GM23338 (cell line): ENCODE data around the gene CTDP1. TPM values are rescaled to one million over a fixed set of nuclear protein-coding genes. Genes with fewer than 3 reads are reported as not detected.

Experiments
- ATAC-seq: fragments of 200-7000 bp; cut with Tn5 transposase; 3 replicates; pipeline ENCODE4 v1.9.1; 2020
- DNase-seq: peaks from one replicate; pipeline ENCODE4 v3.0.0-alpha.2; 2015; ENCODE audit warnings: low spot score
- H2AFZ ChIP-seq: fragments of 200-600 bp; sonication (generic); 2 replicates; pipeline ENCODE4 v1.8.0; 2016; ENCODE audit warnings: antibody characterized with exemption, mild to moderate bottlenecking, moderate library complexity
- H3F3A ChIP-seq: fragments of 200-600 bp; sonication (generic); replicated peaks from 2 replicates; pipeline ENCODE4 v1.8.0; 2017; ENCODE audit warnings: antibody characterized with exemption, mixed run types, low read depth
- H3K27ac ChIP-seq: fragments of 200-600 bp; sonication (generic); 2 replicates; pipeline ENCODE4 v1.6.1; 2016; ENCODE audit warnings: low read depth
- H3K27me3 ChIP-seq: fragments of 200-600 bp; sonication (generic); 2 replicates; pipeline ENCODE4 v1.8.0; 2016; ENCODE audit warnings: mild to moderate bottlenecking, mixed run types, moderate library complexity; ENCODE audit not compliant: insufficient read depth
- H3K36me3 ChIP-seq: fragments of 200-600 bp; sonication (generic); 2 replicates; pipeline ENCODE4 v1.8.0; 2016; ENCODE audit warnings: mild to moderate bottlenecking; ENCODE audit not compliant: insufficient read depth
- H3K4me1 ChIP-seq: fragments of 200-600 bp; sonication (generic); 2 replicates; pipeline ENCODE4 v1.8.0; 2016; ENCODE audit warnings: mild to moderate bottlenecking, moderate library complexity; ENCODE audit not compliant: insufficient read depth
- H3K4me2 ChIP-seq: fragments of 200-600 bp; sonication (generic); 2 replicates; pipeline ENCODE4 v1.7.1; 2017; ENCODE audit warnings: mixed run types
- H3K4me3 ChIP-seq: fragments of 200-600 bp; sonication (generic); 2 replicates; pipeline ENCODE4 v1.6.1; 2016; ENCODE audit warnings: mixed run types
- H3K79me2 ChIP-seq: fragments of 200-600 bp; sonication (generic); replicated peaks from 2 replicates; pipeline ENCODE4 v1.8.0; 2017; ENCODE audit warnings: mild to moderate bottlenecking; ENCODE audit not compliant: insufficient read depth
- H3K9me2 ChIP-seq: fragments of 200-600 bp; sonication (generic); 2 replicates; pipeline ENCODE4 v1.8.0; 2017; ENCODE audit not compliant: insufficient read depth
- H4K20me1 ChIP-seq: fragments of 200-600 bp; sonication (generic); replicated peaks from 2 replicates; pipeline ENCODE4 v1.8.0; 2017; ENCODE audit warnings: mild to moderate bottlenecking; ENCODE audit not compliant: insufficient read depth
- H3K27ac Mint-ChIP-seq: 2 replicates; pipeline ENCODE4 v1.8.0; 2020; ENCODE audit warnings: inconsistent platforms, mild to moderate bottlenecking, moderate library complexity, mixed read lengths
- H3K27me3 Mint-ChIP-seq: 3 replicates; pipeline ENCODE4 v1.8.0; 2022; ENCODE audit warnings: low read depth, mild to moderate bottlenecking, moderate library complexity, mixed read lengths, inconsistent platforms; ENCODE audit not compliant: insufficient read depth, poor library complexity
- H3K36me3 Mint-ChIP-seq: 3 replicates; pipeline ENCODE4 v1.8.0; 2021; ENCODE audit warnings: low read depth, mild to moderate bottlenecking, inconsistent platforms, moderate library complexity, mixed read lengths
- H3K4me1 Mint-ChIP-seq: 3 replicates; pipeline ENCODE4 v1.8.0; 2020; ENCODE audit warnings: mild to moderate bottlenecking, inconsistent platforms, mixed read lengths
- H3K4me3 Mint-ChIP-seq: 3 replicates; pipeline ENCODE4 v1.8.0; 2021; ENCODE audit warnings: moderate library complexity, mild to moderate bottlenecking, inconsistent platforms, mixed read lengths
- H3K9me3 Mint-ChIP-seq: 3 replicates; pipeline ENCODE4 v1.8.0; 2020; ENCODE audit warnings: moderate library complexity, mild to moderate bottlenecking, inconsistent platforms, mixed read lengths
- CREB1 ChIP-seq: fragments of 250-450 bp; sonication (Bioruptor Pico); IDR thresholded peaks from 2 replicates; pipeline ENCODE4 v1.5.0; 2020; ENCODE audit warnings: low read depth, mild to moderate bottlenecking, moderate library complexity
- CTCF ChIP-seq, 2 experiments: fragments of 200-600 bp in 1 of 2; sonication (generic) in 1 of 2; conservative IDR thresholded peaks; 2 replicates each; pipeline versions ENCODE4 v1.5.1 to v1.6.1; 2016 to 2017; ENCODE audit warnings: antibody characterized with exemption in 2 of 2, low read depth in 2 of 2, mild to moderate bottlenecking in 2 of 2, moderate library complexity in 1 of 2
- EZH2 ChIP-seq: fragments of 200-600 bp; sonication (generic); IDR thresholded peaks from one replicate; pipeline ENCODE4 v1.8.0; 2017; ENCODE audit warnings: antibody characterized with exemption, mild to moderate bottlenecking, low read depth; ENCODE audit not compliant: unreplicated experiment
- EZH2phosphoT487 ChIP-seq: fragments of 200-600 bp; sonication (generic); IDR thresholded peaks from one replicate; pipeline ENCODE4 v1.8.1; 2018; ENCODE audit warnings: antibody characterized with exemption; ENCODE audit not compliant: unreplicated experiment
- JUNB ChIP-seq: IDR thresholded peaks from one replicate; pipeline ENCODE4 v1.6.1; 2016; ENCODE audit warnings: antibody characterized with exemption; ENCODE audit not compliant: unreplicated experiment
- NANOG ChIP-seq: IDR thresholded peaks from 2 replicates; pipeline ENCODE4 v1.6.1; 2016; ENCODE audit warnings: antibody characterized with exemption, borderline replicate concordance
- POLR2AphosphoS5 ChIP-seq: IDR thresholded peaks from 2 replicates; pipeline ENCODE4 v1.6.1; 2016; ENCODE audit warnings: antibody characterized with exemption, low read depth
- REST ChIP-seq: IDR thresholded peaks from one replicate; pipeline ENCODE4 v1.6.1; 2018; ENCODE audit warnings: antibody characterized with exemption; ENCODE audit not compliant: unreplicated experiment
- STAT1 ChIP-seq: IDR thresholded peaks from one replicate; pipeline ENCODE4 v1.6.1; 2016; ENCODE audit warnings: antibody characterized with exemption; ENCODE audit not compliant: unreplicated experiment
- ZNF114 ChIP-seq: fragments of 250-450 bp; sonication (Bioruptor Pico); IDR thresholded peaks from 2 replicates; pipeline ENCODE4 v1.5.0; 2020; ENCODE audit warnings: mild to moderate bottlenecking, moderate library complexity
- ZNF331 ChIP-seq: fragments of 250-450 bp; sonication (Bioruptor Pico); IDR thresholded peaks from 2 replicates; pipeline ENCODE4 v1.5.0; 2020; ENCODE audit warnings: low read depth, mild to moderate bottlenecking, moderate library complexity
- polyA plus RNA-seq: library from polyadenylated mRNA; unstranded; fragments of >200 nt; fragmentation: Nextera tagmentation; extraction: Ambion mirVana; gene quantifications from 2 replicates; pipeline ENCODE4 v1.2.1, GENCODE V29; 2016
- total RNA-seq: library from RNA; depleted of rRNA; stranded (reverse); fragments of >200 nt; shearing (Covaris generic); gene quantifications from 2 replicates; pipeline ENCODE4 v1.2.3, GENCODE V29; 2014
- TF ChIP-seq, protein P1 (sequence below): fragments of 250-450 bp; sonication (Bioruptor Pico); IDR thresholded peaks from 2 replicates; pipeline ENCODE4 v1.5.0; 2020; ENCODE audit warnings: mild to moderate bottlenecking, moderate library complexity
- TF ChIP-seq, protein P2 (sequence below): IDR thresholded peaks from 2 replicates; pipeline ENCODE4 v1.6.1; 2016; ENCODE audit warnings: antibody characterized with exemption

CTDP1 gene
- total and polyA plus RNA-seq, 2 experiments from 2014 or later, result 9.4 to 51.6 TPM

- no peak for ATAC-seq
- H3K4me1 Mint-ChIP-seq, result no peaks in the 10 kb centered on the region
- H3K36me3 Mint-ChIP-seq, result no peaks in the 10 kb centered on the region; the same call in 2 of the 3 replicates
- TF ChIP-seq EZH2phosphoT487 (no peak), CREB1 (no peak), EZH2 (no peak), NANOG (no peak), STAT1 (no peak), POLR2AphosphoS5 (no peak), CTCF (conservative IDR thresholded peaks at IDR 0.05; ENCODE audit: low read depth in 2 of 2) (no peak), JUNB (no peak), REST (no peak), ZNF331 (no peak), ZNF114 (CRISPR knock-in tag) (no peak)
- TF ChIP-seq, protein P1, sequence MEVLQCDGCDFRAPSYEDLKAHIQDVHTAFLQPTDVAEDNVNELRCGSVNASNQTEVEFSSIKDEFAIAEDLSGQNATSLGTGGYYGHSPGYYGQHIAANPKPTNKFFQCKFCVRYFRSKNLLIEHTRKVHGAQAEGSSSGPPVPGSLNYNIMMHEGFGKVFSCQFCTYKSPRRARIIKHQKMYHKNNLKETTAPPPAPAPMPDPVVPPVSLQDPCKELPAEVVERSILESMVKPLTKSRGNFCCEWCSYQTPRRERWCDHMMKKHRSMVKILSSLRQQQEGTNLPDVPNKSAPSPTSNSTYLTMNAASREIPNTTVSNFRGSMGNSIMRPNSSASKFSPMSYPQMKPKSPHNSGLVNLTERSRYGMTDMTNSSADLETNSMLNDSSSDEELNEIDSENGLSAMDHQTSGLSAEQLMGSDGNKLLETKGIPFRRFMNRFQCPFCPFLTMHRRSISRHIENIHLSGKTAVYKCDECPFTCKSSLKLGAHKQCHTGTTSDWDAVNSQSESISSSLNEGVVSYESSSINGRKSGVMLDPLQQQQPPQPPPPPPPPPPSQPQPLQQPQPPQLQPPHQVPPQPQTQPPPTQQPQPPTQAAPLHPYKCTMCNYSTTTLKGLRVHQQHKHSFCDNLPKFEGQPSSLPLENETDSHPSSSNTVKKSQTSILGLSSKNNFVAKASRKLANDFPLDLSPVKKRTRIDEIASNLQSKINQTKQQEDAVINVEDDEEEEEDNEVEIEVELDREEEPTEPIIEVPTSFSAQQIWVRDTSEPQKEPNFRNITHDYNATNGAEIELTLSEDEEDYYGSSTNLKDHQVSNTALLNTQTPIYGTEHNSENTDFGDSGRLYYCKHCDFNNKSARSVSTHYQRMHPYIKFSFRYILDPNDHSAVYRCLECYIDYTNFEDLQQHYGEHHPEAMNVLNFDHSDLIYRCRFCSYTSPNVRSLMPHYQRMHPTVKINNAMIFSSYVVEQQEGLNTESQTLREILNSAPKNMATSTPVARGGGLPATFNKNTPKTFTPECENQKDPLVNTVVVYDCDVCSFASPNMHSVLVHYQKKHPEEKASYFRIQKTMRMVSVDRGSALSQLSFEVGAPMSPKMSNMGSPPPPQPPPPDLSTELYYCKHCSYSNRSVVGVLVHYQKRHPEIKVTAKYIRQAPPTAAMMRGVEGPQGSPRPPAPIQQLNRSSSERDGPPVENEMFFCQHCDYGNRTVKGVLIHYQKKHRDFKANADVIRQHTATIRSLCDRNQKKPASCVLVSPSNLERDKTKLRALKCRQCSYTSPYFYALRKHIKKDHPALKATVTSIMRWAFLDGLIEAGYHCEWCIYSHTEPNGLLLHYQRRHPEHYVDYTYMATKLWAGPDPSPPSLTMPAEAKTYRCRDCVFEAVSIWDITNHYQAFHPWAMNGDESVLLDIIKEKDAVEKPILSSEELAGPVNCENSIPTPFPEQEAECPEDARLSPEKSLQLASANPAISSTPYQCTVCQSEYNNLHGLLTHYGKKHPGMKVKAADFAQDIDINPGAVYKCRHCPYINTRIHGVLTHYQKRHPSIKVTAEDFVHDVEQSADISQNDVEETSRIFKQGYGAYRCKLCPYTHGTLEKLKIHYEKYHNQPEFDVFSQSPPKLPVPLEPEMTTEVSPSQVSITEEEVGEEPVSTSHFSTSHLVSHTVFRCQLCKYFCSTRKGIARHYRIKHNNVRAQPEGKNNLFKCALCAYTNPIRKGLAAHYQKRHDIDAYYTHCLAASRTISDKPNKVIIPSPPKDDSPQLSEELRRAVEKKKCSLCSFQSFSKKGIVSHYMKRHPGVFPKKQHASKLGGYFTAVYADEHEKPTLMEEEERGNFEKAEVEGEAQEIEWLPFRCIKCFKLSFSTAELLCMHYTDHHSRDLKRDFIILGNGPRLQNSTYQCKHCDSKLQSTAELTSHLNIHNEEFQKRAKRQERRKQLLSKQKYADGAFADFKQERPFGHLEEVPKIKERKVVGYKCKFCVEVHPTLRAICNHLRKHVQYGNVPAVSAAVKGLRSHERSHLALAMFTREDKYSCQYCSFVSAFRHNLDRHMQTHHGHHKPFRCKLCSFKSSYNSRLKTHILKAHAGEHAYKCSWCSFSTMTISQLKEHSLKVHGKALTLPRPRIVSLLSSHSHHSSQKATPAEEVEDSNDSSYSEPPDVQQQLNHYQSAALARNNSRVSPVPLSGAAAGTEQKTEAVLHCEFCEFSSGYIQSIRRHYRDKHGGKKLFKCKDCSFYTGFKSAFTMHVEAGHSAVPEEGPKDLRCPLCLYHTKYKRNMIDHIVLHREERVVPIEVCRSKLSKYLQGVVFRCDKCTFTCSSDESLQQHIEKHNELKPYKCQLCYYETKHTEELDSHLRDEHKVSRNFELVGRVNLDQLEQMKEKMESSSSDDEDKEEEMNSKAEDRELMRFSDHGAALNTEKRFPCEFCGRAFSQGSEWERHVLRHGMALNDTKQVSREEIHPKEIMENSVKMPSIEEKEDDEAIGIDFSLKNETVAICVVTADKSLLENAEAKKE (CRISPR knock-in tag), result no peak
- TF ChIP-seq, protein P2, sequence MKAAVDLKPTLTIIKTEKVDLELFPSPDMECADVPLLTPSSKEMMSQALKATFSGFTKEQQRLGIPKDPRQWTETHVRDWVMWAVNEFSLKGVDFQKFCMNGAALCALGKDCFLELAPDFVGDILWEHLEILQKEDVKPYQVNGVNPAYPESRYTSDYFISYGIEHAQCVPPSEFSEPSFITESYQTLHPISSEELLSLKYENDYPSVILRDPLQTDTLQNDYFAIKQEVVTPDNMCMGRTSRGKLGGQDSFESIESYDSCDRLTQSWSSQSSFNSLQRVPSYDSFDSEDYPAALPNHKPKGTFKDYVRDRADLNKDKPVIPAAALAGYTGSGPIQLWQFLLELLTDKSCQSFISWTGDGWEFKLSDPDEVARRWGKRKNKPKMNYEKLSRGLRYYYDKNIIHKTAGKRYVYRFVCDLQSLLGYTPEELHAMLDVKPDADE, result no peak
- Histone ChIP-seq H4K20me1 (no peaks in the 10 kb centered on the region), H3K4me2 (no peak overlapping the region), H3K9me2 (no peaks in the 10 kb centered on the region), H3K36me3 (no peaks in the 10 kb centered on the region), H3K4me1 (no peaks in the 10 kb centered on the region), H3K79me2 (no peaks in the 10 kb centered on the region), H3K4me3 (no peak overlapping the region), H2AFZ (no peak overlapping the region), H3F3A (no peaks in the 10 kb centered on the region), H3K27ac (no peak overlapping the region), H3K27me3 (no peaks in the 10 kb centered on the region)
- no peak overlapping the region for H3K4me3 Mint-ChIP-seq
- peaks cover 6% of the 10 kb centered on the region; the same call in 2 of the 3 replicates for H3K9me3 Mint-ChIP-seq
- no peak for DNase-seq
- no peak overlapping the region for H3K27ac Mint-ChIP-seq
- H3K27me3 Mint-ChIP-seq, result peaks cover 18% of the 10 kb centered on the region
Measured at GRCh38 chr18:79774111-79774510, 94.5 kb downstream of the CTDP1 start.
